Gastrocnemius medialis (tissue), 4 donors: Measurements from ENCODE around the gene DCC. TPM values are rescaled to one million over a fixed set of nuclear protein-coding genes. Genes with fewer than 3 reads are reported as not detected.

Experiments used
- ATAC-seq, 2 donors: fragments of 150-250 bp; one replicate each; pipeline ENCODE4 v1.9.1; 2016
- DNase-seq, 2 donors: peaks; one replicate each; pipeline ENCODE4 v3.0.0-alpha.2; 2019
- H3K27ac ChIP-seq, 4 donors: fragments of 200-600 bp; sonication (generic); 1 replicate in 1 of 4; 2 replicates in 3 of 4; pipeline ENCODE4 v1.5.1; 2016 to 2018; ENCODE audit warnings: mild to moderate bottlenecking in 2 of 4, moderate library complexity in 1 of 4
- H3K27me3 ChIP-seq, 3 donors: fragments of 200-600 bp; sonication (generic) in 2 of 3; 1 replicate in 1 of 3; 2 replicates in 2 of 3; pipeline versions ENCODE4 v1.5.1 to v1.6.0; 2016 to 2019; ENCODE audit warnings: mild to moderate bottlenecking in 1 of 3, moderate library complexity in 1 of 3
- H3K36me3 ChIP-seq, 2 donors: fragments of 200-600 bp; sonication (generic) in 1 of 2; one replicate each; pipeline ENCODE4 v1.5.1; 2017 to 2018
- H3K4me1 ChIP-seq, 2 donors: fragments of 200-600 bp; sonication (generic) in 1 of 2; one replicate each; pipeline ENCODE4 v1.5.1; 2016 to 2017; ENCODE audit warnings: mild to moderate bottlenecking in 2 of 2
- H3K4me3 ChIP-seq, 4 donors: fragments of 200-600 bp; sonication (generic) in 3 of 4; 1 replicate in 1 of 4; 2 replicates in 3 of 4; pipeline ENCODE4 v1.5.1; 2016 to 2019; ENCODE audit warnings: mild to moderate bottlenecking in 2 of 4
- H3K9me3 ChIP-seq, 3 donors: fragments of 200-600 bp; sonication (generic) in 2 of 3; 1 replicate in 1 of 3; 2 replicates in 2 of 3; pipeline ENCODE4 v1.5.1; 2016 to 2019
- CTCF ChIP-seq, 5 experiments: fragments of 450-650 bp in 3 of 5; fragments of 200-600 bp in 2 of 5; sonication (generic) in 2 of 5; IDR thresholded peaks in 4 of 5; conservative IDR thresholded peaks in 1 of 5; 1 replicate in 4 of 5; 2 replicates in 1 of 5; pipeline ENCODE4 v1.5.1; 2016 to 2019; ENCODE audit warnings: antibody characterized with exemption in 5 of 5, mild to moderate bottlenecking in 3 of 5, moderate library complexity in 3 of 5
- POLR2A ChIP-seq, 2 donors: fragments of 450-650 bp; IDR thresholded peaks; one replicate each; pipeline ENCODE4 v1.6.1; 2017; ENCODE audit warnings: antibody characterized with exemption in 2 of 2, mild to moderate bottlenecking in 2 of 2, moderate library complexity in 2 of 2
- in situ Hi-C, 4 donors: fragments of 200-750 bp; cut with MboI; loops; one replicate each; pipeline versions ENCODE4 v1.15.0 to v1.8.0; 2017; ENCODE audit warnings: low sequenced_read_pairs in 4 of 4
- intact Hi-C: fragments of 100-400 bp; cut with DNase I; formaldehyde crosslinking; loops from one replicate; pipeline ENCODE4 v1.15.1; 2023; ENCODE audit warnings: low total_unique reads
- total RNA-seq, 4 donors: library from RNA; depleted of rRNA; stranded (reverse); fragments of >200 nt; gene quantifications; one replicate each; pipeline versions ENCODE4 v1.1.0 to v1.2.3, GENCODE V29; 2016

DCC gene
- total RNA-seq, 4 donors from 2014 or later: not detected

GRCh38 chr18:52489396-52490306 is 149.7 kb downstream of the DCC start:
- H3K36me3 ChIP-seq: no peaks in the 10 kb centered on the region
- in situ Hi-C loops (no loop called here), intact Hi-C loops (no loop called here)
- H3K9me3 ChIP-seq: no peaks in the 10 kb centered on the region
- no peak for DNase-seq
- no peaks in the 10 kb centered on the region for H3K4me1 ChIP-seq
- no peak for ATAC-seq
- TF ChIP-seq CTCF (IDR thresholded peaks at IDR 0.05 in 4 of 5, conservative IDR thresholded peaks at IDR 0.05 in 1 of 5) (no peak), POLR2A (IDR thresholded peaks at IDR 0.05) (no peak)
- no peak overlapping the region for H3K27ac ChIP-seq
- no peaks in the 10 kb centered on the region for H3K27me3 ChIP-seq
- no peak overlapping the region for H3K4me3 ChIP-seq

GRCh38 chr18:52496426-52496825 is 156.4 kb downstream of the DCC start:
- no peak for DNase-seq
- H3K4me1 ChIP-seq: no peaks in the 10 kb centered on the region
- TF ChIP-seq POLR2A (IDR thresholded peaks at IDR 0.05): no peak
- no peak for TF ChIP-seq CTCF (IDR thresholded peaks at IDR 0.05 in 4 of 5, conservative IDR thresholded peaks at IDR 0.05 in 1 of 5)
- H3K9me3 ChIP-seq: no peaks in the 10 kb centered on the region
- no peak overlapping the region for H3K4me3 ChIP-seq
- intact Hi-C loops (no loop called here), in situ Hi-C loops (no loop called here)
- H3K27ac ChIP-seq: no peak overlapping the region
- no peaks in the 10 kb centered on the region for H3K36me3 ChIP-seq
- ATAC-seq: no peak
- H3K27me3 ChIP-seq: no peaks in the 10 kb centered on the region

DNA sequence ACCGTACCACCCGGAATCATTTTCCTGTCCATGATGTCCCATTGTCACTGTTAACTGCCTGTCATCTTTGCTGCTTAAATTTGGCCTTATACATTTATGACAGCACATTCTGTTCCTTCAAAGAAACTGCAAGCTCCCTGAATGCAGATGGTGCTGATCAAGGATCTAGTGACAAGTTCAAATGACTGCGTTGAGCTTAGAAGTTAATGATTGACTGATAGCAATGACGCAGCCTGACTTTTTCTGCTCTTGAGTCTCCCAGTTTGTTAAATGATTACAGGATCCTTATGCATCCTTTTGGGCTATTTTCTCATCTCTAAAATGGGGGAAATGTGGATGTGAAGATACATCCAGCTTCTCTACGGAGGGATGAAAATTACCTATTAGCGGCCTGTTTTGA is 159.0 kb downstream of the DCC start:
- intact Hi-C loops (no loop called here), in situ Hi-C loops (no loop called here)
- Histone ChIP-seq H3K36me3 (no peaks in the 10 kb centered on the region), H3K27ac (no peak overlapping the region), H3K4me1 (no peaks in the 10 kb centered on the region), H3K9me3 (no peaks in the 10 kb centered on the region), H3K27me3 (no peaks in the 10 kb centered on the region), H3K4me3 (no peak overlapping the region)
- ATAC-seq (no peak), DNase-seq (no peak)
- no peak for TF ChIP-seq CTCF (IDR thresholded peaks at IDR 0.05 in 4 of 5, conservative IDR thresholded peaks at IDR 0.05 in 1 of 5)
- no peak for TF ChIP-seq POLR2A (IDR thresholded peaks at IDR 0.05)

- Histone ChIP-seq H3K9me3 (no peaks in the 10 kb centered on the region), H3K27ac (no peak overlapping the region), H3K4me3 (no peak overlapping the region), H3K36me3 (no peaks in the 10 kb centered on the region), H3K4me1 (no peaks in the 10 kb centered on the region), H3K27me3 (no peaks in the 10 kb centered on the region)
- no peak for TF ChIP-seq CTCF (IDR thresholded peaks at IDR 0.05 in 4 of 5, conservative IDR thresholded peaks at IDR 0.05 in 1 of 5)
- no peak for TF ChIP-seq POLR2A (IDR thresholded peaks at IDR 0.05)
- in situ Hi-C loops: loop anchor here in 1 of 4 donors (25.0 kb wide), 1 partner anchor 87 kb away; no protein-coding TSS in a partner anchor
- DNase-seq (no peak), ATAC-seq (no peak)
- intact Hi-C loops: no loop called here
Observed at GRCh38 chr18:52499644-52500043, 159.6 kb downstream of the DCC start.
